GM12878 (cell line): Measurements from ENCODE around the gene FCER1G. TPM values are rescaled to one million over a fixed set of nuclear protein-coding genes. Genes with fewer than 3 reads are reported as not detected.

Source experiments
- ATAC-seq: fragments of 200-7000 bp; cut with Tn5 transposase; 3 replicates; pipeline ENCODE4 v1.9.1; 2020; ENCODE audit warnings: mild to moderate bottlenecking, moderate library complexity
- BruUV-seq: library from RNA; stranded (reverse); fragments of 400-500 nt; replicated peaks from 2 replicates; lab custom pipeline; 2021; lab: Mats Ljungman, UMichigan
- CTCF ChIA-PET: fragments of 300-600 bp; sonication (Branson Sonifier 250); formaldehyde crosslinking; extraction: SDS; loops from one replicate; lab custom pipeline; 2021; ENCODE audit warnings: inconsistent platforms; lab: Yijun Ruan, JAX
- POLR2A ChIA-PET: fragments of 350-600 bp; formaldehyde crosslinking; extraction: SDS; loops from one replicate; lab custom pipeline; 2021; ENCODE audit warnings: inconsistent platforms; lab: Charles Lee
- RAD21 ChIA-PET: fragments of 300-600 bp; sonication (Branson Sonifier 250); formaldehyde crosslinking; loops from one replicate; lab custom pipeline; 2023; ENCODE audit warnings: antibody characterized with exemption; ENCODE audit not compliant: unreplicated experiment; lab: Charles Lee
- SMC1A ChIA-PET: fragments of 300-600 bp; sonication (Branson Sonifier 250); formaldehyde crosslinking; loops from one replicate; lab custom pipeline; 2023; ENCODE audit not compliant: unreplicated experiment, uncharacterized antibody; lab: Charles Lee
- DNase-seq: peaks from one replicate; pipeline ENCODE4 v3.0.0-alpha.2; 2011; ENCODE audit warnings: low read depth, low spot score
- FAIRE-seq: peaks from 3 replicates; lab custom pipeline; 2011; peaks lifted over from hg19 to GRCh38; lab: Jason Lieb, UNC
- H2AFZ ChIP-seq: 2 replicates; pipeline ENCODE4 v1.6.0; 2011; ENCODE audit warnings: low read depth, low read length, control low read depth; ENCODE audit not compliant: control insufficient read depth
- H3K27ac ChIP-seq: 2 replicates; pipeline ENCODE4 v1.5.1; 2011; ENCODE audit warnings: control low read depth; ENCODE audit not compliant: control insufficient read depth, insufficient read depth
- H3K27me3 ChIP-seq, 2 experiments: replicated peaks in 1 of 2; 2 replicates each; pipeline versions ENCODE4 v1.6.0 to v1.6.1; 2011; ENCODE audit warnings: low read length in 1 of 2; ENCODE audit not compliant: control insufficient read depth in 2 of 2, insufficient read depth in 2 of 2
- H3K36me3 ChIP-seq, 2 experiments: 2 replicates each; pipeline ENCODE4 v1.5.1; 2011; ENCODE audit warnings: low read length in 1 of 2; ENCODE audit not compliant: control insufficient read depth in 2 of 2, insufficient read depth in 2 of 2
- H3K4me1 ChIP-seq: 2 replicates; pipeline ENCODE4 v1.6.1; 2011; ENCODE audit warnings: mild to moderate bottlenecking, low read length, moderate library complexity, mixed read lengths; ENCODE audit not compliant: control insufficient read depth, insufficient read depth
- H3K4me2 ChIP-seq: 2 replicates; pipeline ENCODE4 v1.6.0; 2011; ENCODE audit warnings: control low read depth; ENCODE audit not compliant: control insufficient read depth, insufficient read depth
- H3K4me3 ChIP-seq: fragments of 200-600 bp; sonication (generic); 2 replicates; pipeline ENCODE4 v1.5.1; 2016
- H3K79me2 ChIP-seq: 2 replicates; pipeline ENCODE4 v1.6.0; 2011; ENCODE audit warnings: low read length; ENCODE audit not compliant: control insufficient read depth, insufficient read depth
- H3K9ac ChIP-seq: 2 replicates; pipeline ENCODE4 v1.8.0; 2011; ENCODE audit warnings: low read length, control low read depth, mixed read lengths; ENCODE audit not compliant: control insufficient read depth, insufficient read depth
- H3K9me3 ChIP-seq: replicated peaks from 3 replicates; pipeline ENCODE4 v1.5.1; 2011; ENCODE audit warnings: mild to moderate bottlenecking, low read length; ENCODE audit not compliant: control insufficient read depth, insufficient read depth
- H4K20me1 ChIP-seq: 2 replicates; pipeline ENCODE4 v1.6.0; 2011; ENCODE audit not compliant: control insufficient read depth, insufficient read depth
- BACH1 ChIP-seq: fragments of 450-650 bp; IDR thresholded peaks from 2 replicates; pipeline ENCODE4 v1.6.1; 2017; ENCODE audit warnings: mild to moderate bottlenecking, borderline replicate concordance
- CHD1 ChIP-seq: IDR thresholded peaks from 2 replicates; pipeline ENCODE4 v1.6.1; 2012; ENCODE audit warnings: low read depth, low read length, improper control_type of control experiment
- MYB ChIP-seq: fragments of 150-350 bp; IDR thresholded peaks from 2 replicates; pipeline ENCODE4 v1.6.1; 2014; ENCODE audit warnings: mild to moderate bottlenecking, low read depth, low read length, borderline replicate concordance
- NFYA ChIP-seq: IDR thresholded peaks from 2 replicates; pipeline ENCODE4 v1.6.1; 2011; ENCODE audit warnings: low read depth, mild to moderate bottlenecking, low read length, improper control_type of control experiment, borderline replicate concordance
- RAD51 ChIP-seq: fragments of 450-650 bp; IDR thresholded peaks from 2 replicates; pipeline ENCODE4 v1.6.1; 2016; ENCODE audit warnings: moderate library complexity, mild to moderate bottlenecking, inconsistent platforms
- SMAD1 ChIP-seq: fragments of 450-650 bp; IDR thresholded peaks from 2 replicates; pipeline ENCODE4 v1.6.1; 2018; ENCODE audit warnings: mild to moderate bottlenecking, low read depth; ENCODE audit not compliant: partially characterized antibody
- ZNF384 ChIP-seq: IDR thresholded peaks from 2 replicates; pipeline ENCODE4 v1.6.1; 2012; ENCODE audit warnings: low read depth, mild to moderate bottlenecking, low read length, improper control_type of control experiment, borderline replicate concordance
- WGBS: methylation state at CpG from one replicate; pipeline ENCODE4 v1.1.6; 2016; ENCODE audit warnings: low lambda C conversion rate; ENCODE audit not compliant: insufficient replicate concordance, insufficient coverage; ENCODE audit errors: missing lambda C conversion rate; 5-methylcytosine and 5-hydroxymethylcytosine counted together
- in situ Hi-C: fragments of 300-500 bp; cut with MboI; formaldehyde crosslinking; loops from 9 replicates; pipeline ENCODE4 v1.14.3; 2018; ENCODE audit warnings: mixed read lengths
- intact Hi-C: fragments of 100-400 bp; cut with micrococcal nuclease; formaldehyde crosslinking; loops from one replicate; pipeline ENCODE4 v1.14.2; 2022; ENCODE audit not compliant: unreplicated experiment
- polyA plus RNA-seq, 11 experiments: library from polyadenylated mRNA; depleted of rRNA in 4 of 11; unstranded in 6 of 11; stranded (reverse) in 5 of 11; fragments of >200 nt; fragmentation: Nextera tagmentation in 4 of 11; fragmentation: Illumina TruSeq in 1 of 11; extraction: Ambion mirVana in 4 of 11; extraction: Trizol in 1 of 11; gene quantifications; 1 replicate in 1 of 11; 2 replicates in 10 of 11; pipeline versions ENCODE4 v1.2.1 to v1.2.3, GENCODE V29; 2011 to 2016; ENCODE audit warnings: inconsistent platforms in 2 of 11, missing spikeins in 2 of 11, low read depth in 1 of 11
- total RNA-seq, 4 experiments: library from RNA; depleted of rRNA in 3 of 4; stranded (reverse); fragments of >200 nt in 3 of 4; fragmentation: Illumina TruSeq in 1 of 4; extraction: Trizol in 1 of 4; gene quantifications; 2 replicates each; pipeline versions ENCODE4 v1.2.1 to v1.2.3, GENCODE V29; 2013 to 2021
- TF ChIP-seq, protein P1 (sequence below): fragments of 450-650 bp; IDR thresholded peaks from 2 replicates; pipeline ENCODE4 v1.6.1; 2016; ENCODE audit warnings: mild to moderate bottlenecking
- TF ChIP-seq, protein P2 (sequence below): IDR thresholded peaks from 2 replicates; pipeline ENCODE4 v1.6.1; 2011; ENCODE audit warnings: low read depth, mild to moderate bottlenecking, low read length, moderate library complexity, borderline replicate concordance; ENCODE audit errors: extremely low read depth
- TF ChIP-seq, protein P3 (sequence below): fragments of 450-650 bp; IDR thresholded peaks from 2 replicates; pipeline ENCODE4 v1.6.1; 2017; ENCODE audit warnings: borderline replicate concordance
- TF ChIP-seq, protein P4 (sequence below): fragments of 450-650 bp; IDR thresholded peaks from 2 replicates; pipeline ENCODE4 v1.6.1; 2017; ENCODE audit warnings: mild to moderate bottlenecking, moderate library complexity
- TF ChIP-seq, protein P5 (sequence below): IDR thresholded peaks from 2 replicates; pipeline ENCODE4 v1.6.1; 2012; ENCODE audit warnings: low read depth, low read length, improper control_type of control experiment
- TF ChIP-seq, protein P6 (sequence below): fragments of 450-650 bp; IDR thresholded peaks from 2 replicates; pipeline ENCODE4 v1.6.1; 2016; ENCODE audit warnings: mild to moderate bottlenecking

Gene FCER1G
- total and polyA plus RNA-seq, 10 of the 15 experiments (the other 5 are each of a cell fraction or from before 2014, with no cell fraction given): 0.40 to 1.9 (median 0.89) TPM

DNA sequence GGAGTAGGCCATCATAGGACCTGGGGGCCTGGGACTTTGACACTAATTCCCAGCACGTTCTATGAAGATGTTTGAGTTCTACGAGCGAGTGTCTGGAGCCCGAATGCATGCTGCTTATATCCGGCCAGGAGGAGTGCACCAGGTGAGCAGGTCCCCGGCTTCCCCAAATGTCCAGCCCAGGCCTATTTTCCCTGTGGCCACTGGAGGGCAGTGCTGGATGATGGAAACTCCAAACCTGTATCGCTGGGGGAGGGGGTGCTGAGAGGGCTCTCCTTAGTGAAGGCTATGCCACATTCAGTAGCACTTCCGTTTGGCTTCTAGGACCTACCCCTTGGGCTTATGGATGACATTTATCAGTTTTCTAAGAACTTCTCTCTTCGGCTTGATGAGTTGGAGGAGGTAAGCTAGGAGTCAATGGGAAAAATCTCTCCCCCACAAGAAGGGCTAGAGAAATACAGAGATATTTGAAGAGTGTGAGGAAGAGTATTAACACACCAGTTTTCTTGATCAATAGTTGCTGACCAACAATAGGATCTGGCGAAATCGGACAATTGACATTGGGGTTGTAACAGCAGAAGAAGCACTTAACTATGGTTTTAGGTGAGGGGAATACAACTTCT lies 5.2 kb upstream of the FCER1G start:
- H3K27ac ChIP-seq: no peak overlapping the region
- H3K79me2 ChIP-seq: no peaks in the 10 kb centered on the region; the same call in 1 of the 2 replicates
- no peak overlapping the region for H3K4me3 ChIP-seq
- SMC1A ChIA-PET: interaction anchor here (1.0 to 4.4 kb wide), 9 partner anchors 11 to 172 kb away, joined by 3 to 53 read pairs (median 5); partner anchors contain the start of genes APOA2 and TOMM40L
- no peak overlapping the region for H3K9ac ChIP-seq
- H3K9me3 ChIP-seq: no peaks in the 10 kb centered on the region
- peak; percentile 78 for FAIRE-seq
- RAD21 ChIA-PET: interaction anchor here (1.0 to 4.6 kb wide), 4 partner anchors 10 to 81 kb away, joined by 4 to 33 read pairs (median 6); partner anchors contain the start of gene TOMM40L
- WGBS: 64% methylated on average over 11 of the region's 11 CpGs
- intact Hi-C loops (loop anchor here (5.0 kb wide), 2 partner anchors 82 to 172 kb away; no protein-coding TSS in a partner anchor), in situ Hi-C loops (no loop called here)
- no peaks in the 10 kb centered on the region for H4K20me1 ChIP-seq
- H3K36me3 ChIP-seq: peaks cover 12 to 41% of the 10 kb centered on the region in 2 experiments
- peak; percentile 99 for ATAC-seq
- BruUV-seq: TSS peak; percentile 32
- H3K27me3 ChIP-seq: no peaks in the 10 kb centered on the region
- H3K4me1 ChIP-seq: no peaks in the 10 kb centered on the region
- DNase-seq: no peak
- POLR2A ChIA-PET: interaction anchor here (1.0 kb wide), 1 partner anchor 24 kb away, joined by 3 read pairs; no protein-coding TSS in a partner anchor
- CTCF ChIA-PET: interaction anchor here (0.6 to 13.6 kb wide), 14 partner anchors 8 to 172 kb away, joined by 3 to 385 read pairs (median 17); partner anchors contain the start of genes APOA2, FCER1G, NDUFS2 and TOMM40L
- H3K4me2 ChIP-seq: no peak overlapping the region
- H2AFZ ChIP-seq: no peak overlapping the region
- TF ChIP-seq RAD51 (no peak), BACH1 (0 out of 2 replicates have a peak, but pooled peaks have one; percentile 19), SMAD1 (no peak), CHD1 (no peak), MYB (no peak), NFYA (no peak), ZNF384 (no peak)
- TF ChIP-seq, protein P1, sequence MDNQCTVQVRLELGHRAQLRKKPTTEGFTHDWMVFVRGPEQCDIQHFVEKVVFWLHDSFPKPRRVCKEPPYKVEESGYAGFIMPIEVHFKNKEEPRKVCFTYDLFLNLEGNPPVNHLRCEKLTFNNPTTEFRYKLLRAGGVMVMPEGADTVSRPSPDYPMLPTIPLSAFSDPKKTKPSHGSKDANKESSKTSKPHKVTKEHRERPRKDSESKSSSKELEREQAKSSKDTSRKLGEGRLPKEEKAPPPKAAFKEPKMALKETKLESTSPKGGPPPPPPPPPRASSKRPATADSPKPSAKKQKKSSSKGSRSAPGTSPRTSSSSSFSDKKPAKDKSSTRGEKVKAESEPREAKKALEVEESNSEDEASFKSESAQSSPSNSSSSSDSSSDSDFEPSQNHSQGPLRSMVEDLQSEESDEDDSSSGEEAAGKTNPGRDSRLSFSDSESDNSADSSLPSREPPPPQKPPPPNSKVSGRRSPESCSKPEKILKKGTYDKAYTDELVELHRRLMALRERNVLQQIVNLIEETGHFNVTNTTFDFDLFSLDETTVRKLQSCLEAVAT: 0 out of 2 replicates have a peak, but pooled peaks have one; percentile 20
- TF ChIP-seq, protein P2, sequence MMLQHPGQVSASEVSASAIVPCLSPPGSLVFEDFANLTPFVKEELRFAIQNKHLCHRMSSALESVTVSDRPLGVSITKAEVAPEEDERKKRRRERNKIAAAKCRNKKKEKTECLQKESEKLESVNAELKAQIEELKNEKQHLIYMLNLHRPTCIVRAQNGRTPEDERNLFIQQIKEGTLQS: peak; percentile 0; the same call in 1 of the 2 replicates
- TF ChIP-seq, protein P3, sequence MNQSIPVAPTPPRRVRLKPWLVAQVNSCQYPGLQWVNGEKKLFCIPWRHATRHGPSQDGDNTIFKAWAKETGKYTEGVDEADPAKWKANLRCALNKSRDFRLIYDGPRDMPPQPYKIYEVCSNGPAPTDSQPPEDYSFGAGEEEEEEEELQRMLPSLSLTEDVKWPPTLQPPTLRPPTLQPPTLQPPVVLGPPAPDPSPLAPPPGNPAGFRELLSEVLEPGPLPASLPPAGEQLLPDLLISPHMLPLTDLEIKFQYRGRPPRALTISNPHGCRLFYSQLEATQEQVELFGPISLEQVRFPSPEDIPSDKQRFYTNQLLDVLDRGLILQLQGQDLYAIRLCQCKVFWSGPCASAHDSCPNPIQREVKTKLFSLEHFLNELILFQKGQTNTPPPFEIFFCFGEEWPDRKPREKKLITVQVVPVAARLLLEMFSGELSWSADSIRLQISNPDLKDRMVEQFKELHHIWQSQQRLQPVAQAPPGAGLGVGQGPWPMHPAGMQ: no peak
- TF ChIP-seq, protein P4, sequence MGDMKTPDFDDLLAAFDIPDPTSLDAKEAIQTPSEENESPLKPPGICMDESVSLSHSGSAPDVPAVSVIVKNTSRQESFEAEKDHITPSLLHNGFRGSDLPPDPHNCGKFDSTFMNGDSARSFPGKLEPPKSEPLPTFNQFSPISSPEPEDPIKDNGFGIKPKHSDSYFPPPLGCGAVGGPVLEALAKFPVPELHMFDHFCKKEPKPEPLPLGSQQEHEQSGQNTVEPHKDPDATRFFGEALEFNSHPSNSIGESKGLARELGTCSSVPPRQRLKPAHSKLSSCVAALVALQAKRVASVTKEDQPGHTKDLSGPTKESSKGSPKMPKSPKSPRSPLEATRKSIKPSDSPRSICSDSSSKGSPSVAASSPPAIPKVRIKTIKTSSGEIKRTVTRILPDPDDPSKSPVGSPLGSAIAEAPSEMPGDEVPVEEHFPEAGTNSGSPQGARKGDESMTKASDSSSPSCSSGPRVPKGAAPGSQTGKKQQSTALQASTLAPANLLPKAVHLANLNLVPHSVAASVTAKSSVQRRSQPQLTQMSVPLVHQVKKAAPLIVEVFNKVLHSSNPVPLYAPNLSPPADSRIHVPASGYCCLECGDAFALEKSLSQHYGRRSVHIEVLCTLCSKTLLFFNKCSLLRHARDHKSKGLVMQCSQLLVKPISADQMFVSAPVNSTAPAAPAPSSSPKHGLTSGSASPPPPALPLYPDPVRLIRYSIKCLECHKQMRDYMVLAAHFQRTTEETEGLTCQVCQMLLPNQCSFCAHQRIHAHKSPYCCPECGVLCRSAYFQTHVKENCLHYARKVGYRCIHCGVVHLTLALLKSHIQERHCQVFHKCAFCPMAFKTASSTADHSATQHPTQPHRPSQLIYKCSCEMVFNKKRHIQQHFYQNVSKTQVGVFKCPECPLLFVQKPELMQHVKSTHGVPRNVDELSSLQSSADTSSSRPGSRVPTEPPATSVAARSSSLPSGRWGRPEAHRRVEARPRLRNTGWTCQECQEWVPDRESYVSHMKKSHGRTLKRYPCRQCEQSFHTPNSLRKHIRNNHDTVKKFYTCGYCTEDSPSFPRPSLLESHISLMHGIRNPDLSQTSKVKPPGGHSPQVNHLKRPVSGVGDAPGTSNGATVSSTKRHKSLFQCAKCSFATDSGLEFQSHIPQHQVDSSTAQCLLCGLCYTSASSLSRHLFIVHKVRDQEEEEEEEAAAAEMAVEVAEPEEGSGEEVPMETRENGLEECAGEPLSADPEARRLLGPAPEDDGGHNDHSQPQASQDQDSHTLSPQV: no peak
- TF ChIP-seq, protein P5, sequence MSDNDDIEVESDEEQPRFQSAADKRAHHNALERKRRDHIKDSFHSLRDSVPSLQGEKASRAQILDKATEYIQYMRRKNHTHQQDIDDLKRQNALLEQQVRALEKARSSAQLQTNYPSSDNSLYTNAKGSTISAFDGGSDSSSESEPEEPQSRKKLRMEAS: no peak
- TF ChIP-seq, protein P6, sequence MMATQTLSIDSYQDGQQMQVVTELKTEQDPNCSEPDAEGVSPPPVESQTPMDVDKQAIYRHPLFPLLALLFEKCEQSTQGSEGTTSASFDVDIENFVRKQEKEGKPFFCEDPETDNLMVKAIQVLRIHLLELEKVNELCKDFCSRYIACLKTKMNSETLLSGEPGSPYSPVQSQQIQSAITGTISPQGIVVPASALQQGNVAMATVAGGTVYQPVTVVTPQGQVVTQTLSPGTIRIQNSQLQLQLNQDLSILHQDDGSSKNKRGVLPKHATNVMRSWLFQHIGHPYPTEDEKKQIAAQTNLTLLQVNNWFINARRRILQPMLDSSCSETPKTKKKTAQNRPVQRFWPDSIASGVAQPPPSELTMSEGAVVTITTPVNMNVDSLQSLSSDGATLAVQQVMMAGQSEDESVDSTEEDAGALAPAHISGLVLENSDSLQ: no peak
